Left hindlimb (tissue), 1 donor: Measurements from ENCODE around the gene ATXN10.
"Not testable (repeated sequence)": the region's sequence is repeated elsewhere in the genome, so short reads cannot be mapped to it uniquely, and the experiment has no call there.

Experiments
- DNase-seq: peaks from one replicate; pipeline ENCODE4 v3.0.0-alpha.2; 2018

The ATXN10 gene

GRCh38 chr22:45710469-45710868 is 38.8 kb downstream of the ATXN10 start:
- DNase-seq, result no peak

- DNase-seq, result not testable (repeated sequence)
Observed at GRCh38 chr22:45714390-45714789, 42.8 kb downstream of the ATXN10 start.

- no peak for DNase-seq
Observed at GRCh38 chr22:45717789-45718188, 46.2 kb downstream of the ATXN10 start.

GRCh38 chr22:45718391-45718790 is 46.8 kb downstream of the ATXN10 start:
- DNase-seq, result no peak

GRCh38 chr22:45720839-45721378 is 49.3 kb downstream of the ATXN10 start:
- no peak for DNase-seq

- DNase-seq, result no peak
Observed at GRCh38 chr22:45722006-45722405, 50.4 kb downstream of the ATXN10 start.

- DNase-seq, result no peak
Observed at GRCh38 chr22:45726081-45726480, 54.4 kb downstream of the ATXN10 start.

- no peak for DNase-seq
Observed at GRCh38 chr22:45731041-45731797, 59.6 kb downstream of the ATXN10 start.

- no peak for DNase-seq
Observed at GRCh38 chr22:45731798-45732495, 60.3 kb downstream of the ATXN10 start.

GRCh38 chr22:45735273-45735672 is 63.6 kb downstream of the ATXN10 start:
- no peak for DNase-seq

- no peak for DNase-seq
Observed at GRCh38 chr22:45738206-45738605, 66.6 kb downstream of the ATXN10 start.

GRCh38 chr22:45740236-45740635 is 68.6 kb downstream of the ATXN10 start:
- DNase-seq, result no peak

- DNase-seq, result no peak
Observed at GRCh38 chr22:45742866-45743450, 71.3 kb downstream of the ATXN10 start.

GRCh38 chr22:45743687-45744086 is 72.1 kb downstream of the ATXN10 start:
- no peak for DNase-seq

GRCh38 chr22:45744442-45744841 is 72.8 kb downstream of the ATXN10 start:
- no peak for DNase-seq

- no peak for DNase-seq
Observed at GRCh38 chr22:45750626-45751025, 79.0 kb downstream of the ATXN10 start.

- no peak for DNase-seq
Observed at GRCh38 chr22:45752036-45752435, 80.4 kb downstream of the ATXN10 start.

- no peak for DNase-seq
Observed at GRCh38 chr22:45754822-45755221, 83.2 kb downstream of the ATXN10 start.

- DNase-seq, result no peak
Observed at GRCh38 chr22:45756558-45756957, 84.9 kb downstream of the ATXN10 start.

- peak; percentile 55 for DNase-seq
Observed at GRCh38 chr22:45757068-45757467, 85.4 kb downstream of the ATXN10 start.

GRCh38 chr22:45757936-45758335 is 86.3 kb downstream of the ATXN10 start:
- no peak for DNase-seq

- DNase-seq, result no peak
Observed at GRCh38 chr22:45758603-45759002, 87.0 kb downstream of the ATXN10 start.

GRCh38 chr22:45760682-45761081 is 89.0 kb downstream of the ATXN10 start:
- DNase-seq, result no peak
